HFF-Myc (cell line): Measurements from ENCODE around the gene TDRKH.
"Not testable (repeated sequence)": the region's sequence is repeated elsewhere in the genome, so short reads cannot be mapped to it uniquely, and the experiment has no call there.

Experiments
- DNase-seq: peaks from one replicate; pipeline ENCODE4 v3.0.0-alpha.2; 2011; ENCODE audit warnings: low read depth; ENCODE audit errors: extremely low read depth
- H3K4me3 ChIP-seq: replicated peaks from 2 replicates; pipeline ENCODE4 v1.5.1; 2011; ENCODE audit warnings: low read depth, mild to moderate bottlenecking, control low read depth, low read length
- TF ChIP-seq, protein P1 (sequence below): IDR thresholded peaks from 2 replicates; pipeline ENCODE4 v1.5.1; 2012; ENCODE audit warnings: mild to moderate bottlenecking, low read depth, low read length, control low read depth; ENCODE audit errors: missing control alignments

Gene TDRKH

GRCh38 chr1:151759241-151759640 lies 31.1 kb downstream of the TDRKH start:
- DNase-seq, result no peak
- TF ChIP-seq, protein P1, sequence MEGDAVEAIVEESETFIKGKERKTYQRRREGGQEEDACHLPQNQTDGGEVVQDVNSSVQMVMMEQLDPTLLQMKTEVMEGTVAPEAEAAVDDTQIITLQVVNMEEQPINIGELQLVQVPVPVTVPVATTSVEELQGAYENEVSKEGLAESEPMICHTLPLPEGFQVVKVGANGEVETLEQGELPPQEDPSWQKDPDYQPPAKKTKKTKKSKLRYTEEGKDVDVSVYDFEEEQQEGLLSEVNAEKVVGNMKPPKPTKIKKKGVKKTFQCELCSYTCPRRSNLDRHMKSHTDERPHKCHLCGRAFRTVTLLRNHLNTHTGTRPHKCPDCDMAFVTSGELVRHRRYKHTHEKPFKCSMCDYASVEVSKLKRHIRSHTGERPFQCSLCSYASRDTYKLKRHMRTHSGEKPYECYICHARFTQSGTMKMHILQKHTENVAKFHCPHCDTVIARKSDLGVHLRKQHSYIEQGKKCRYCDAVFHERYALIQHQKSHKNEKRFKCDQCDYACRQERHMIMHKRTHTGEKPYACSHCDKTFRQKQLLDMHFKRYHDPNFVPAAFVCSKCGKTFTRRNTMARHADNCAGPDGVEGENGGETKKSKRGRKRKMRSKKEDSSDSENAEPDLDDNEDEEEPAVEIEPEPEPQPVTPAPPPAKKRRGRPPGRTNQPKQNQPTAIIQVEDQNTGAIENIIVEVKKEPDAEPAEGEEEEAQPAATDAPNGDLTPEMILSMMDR, result no peak
- H3K4me3 ChIP-seq, result no peak overlapping the region

DNA sequence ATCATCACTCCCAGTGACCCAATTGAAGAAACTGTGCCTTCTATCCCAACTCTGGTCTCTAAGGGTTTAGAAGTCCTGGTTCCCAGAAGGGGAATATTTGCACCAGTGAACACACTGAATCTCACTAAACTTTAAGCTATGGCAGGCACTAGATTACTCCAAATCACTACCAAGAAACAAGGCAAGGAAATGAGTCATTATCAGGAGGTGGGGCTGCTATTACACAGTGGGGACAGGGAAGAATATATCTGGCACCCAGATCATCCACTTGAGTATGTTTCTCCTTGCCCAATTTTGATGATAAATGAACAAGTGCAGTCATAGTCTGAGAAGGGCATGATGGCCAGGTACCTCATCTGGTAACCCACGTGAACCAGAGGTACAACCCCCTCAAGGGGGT lies 34.0 kb downstream of the TDRKH start:
- no peak for DNase-seq
- TF ChIP-seq, protein P1, result no peak
- H3K4me3 ChIP-seq, result no peak overlapping the region

DNA sequence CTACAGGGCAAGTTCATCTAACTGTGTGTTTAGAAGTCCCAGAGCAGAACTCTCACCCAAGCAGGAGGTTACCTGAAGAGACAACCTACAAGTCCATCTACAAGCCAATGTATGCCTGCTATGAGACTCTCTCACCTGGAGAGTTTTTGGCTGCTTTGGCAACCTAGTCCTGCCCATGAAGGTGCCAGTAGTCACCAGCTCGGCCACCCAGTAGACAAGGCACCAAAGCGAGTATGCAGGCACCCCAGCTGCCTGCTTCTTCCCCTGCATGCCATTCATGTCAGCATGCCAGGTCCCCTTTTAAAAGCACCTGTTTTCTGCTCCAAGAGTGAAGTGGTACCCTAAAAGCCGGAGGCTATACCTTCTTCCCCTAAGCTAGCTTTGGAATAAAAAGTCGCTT lies 48.8 kb downstream of the TDRKH start:
- no peak overlapping the region for H3K4me3 ChIP-seq
- DNase-seq, result no peak
- TF ChIP-seq, protein P1, result no peak

DNA sequence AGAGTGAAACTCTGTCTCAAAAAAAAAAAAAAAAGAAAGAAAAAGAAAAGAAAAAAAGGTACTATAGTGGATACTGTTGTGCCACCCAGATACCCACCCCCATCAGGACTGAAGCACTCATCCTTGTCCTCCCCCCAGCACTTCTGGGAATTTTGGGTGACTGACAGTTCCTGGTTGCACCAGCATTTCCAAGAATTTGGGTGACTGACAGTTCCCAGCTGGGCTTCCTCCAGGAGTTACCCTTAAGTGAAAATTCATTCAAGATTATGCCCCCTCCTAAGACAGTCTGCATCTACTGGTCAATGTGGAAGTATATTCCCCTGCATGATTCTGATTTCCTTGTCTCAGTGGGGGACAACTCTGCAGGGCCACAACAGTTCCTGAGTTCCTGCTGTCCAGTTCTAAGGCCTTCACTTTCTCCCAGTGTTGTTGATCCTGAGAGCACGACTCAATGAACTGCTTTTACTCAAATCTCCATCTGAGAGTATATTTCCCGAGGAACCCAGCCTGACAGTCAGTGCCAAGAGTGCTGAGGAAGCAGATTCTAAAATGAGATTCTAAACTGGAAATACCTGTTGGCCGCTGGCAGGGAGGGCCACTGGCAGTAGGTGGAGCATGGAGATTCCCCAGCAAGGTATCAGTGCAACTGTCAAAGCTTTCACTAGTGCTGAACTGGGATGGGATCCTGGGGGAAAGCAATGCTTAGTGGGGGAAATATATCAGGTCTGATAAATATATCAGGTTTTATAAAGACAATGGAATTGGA lies 50.5 kb downstream of the TDRKH start:
- no peak for DNase-seq
- no peak overlapping the region for H3K4me3 ChIP-seq
- TF ChIP-seq, protein P1, result no peak

- TF ChIP-seq, protein P1, result no peak
- no peak overlapping the region for H3K4me3 ChIP-seq
- DNase-seq, result no peak
Measured at GRCh38 chr1:151737479-151737878, 52.8 kb downstream of the TDRKH start.

DNA sequence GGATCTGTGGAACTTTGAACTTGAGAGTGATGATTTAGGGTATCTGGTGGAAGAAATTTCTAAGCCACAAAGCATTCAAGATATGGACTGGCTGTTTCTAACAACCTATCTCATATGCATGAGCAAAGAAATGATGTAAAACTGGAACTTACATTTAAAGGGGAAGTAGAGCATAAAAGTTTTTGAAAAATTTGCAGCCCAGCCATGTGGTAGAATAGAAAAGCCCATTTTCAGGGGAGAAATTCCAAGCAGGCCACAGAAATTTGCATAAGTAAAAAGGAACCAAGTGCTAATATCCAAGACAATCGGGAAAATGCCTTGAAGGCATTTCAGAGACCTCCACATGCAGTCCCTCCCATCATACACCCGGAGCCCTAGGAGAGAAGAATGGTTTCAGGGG lies 53.3 kb downstream of the TDRKH start:
- H3K4me3 ChIP-seq, result no peak overlapping the region
- TF ChIP-seq, protein P1, result no peak
- DNase-seq, result no peak

GRCh38 chr1:151733995-151734394 lies 56.3 kb downstream of the TDRKH start:
- H3K4me3 ChIP-seq, DNase-seq: not testable (repeated sequence)
